OCI-LY7 (cell line): ENCODE data around the gene KIF6. TPM values are rescaled to one million over a fixed set of nuclear protein-coding genes. Genes with fewer than 3 reads are reported as not detected.
"Not testable (repeated sequence)": the region's sequence is repeated elsewhere in the genome, so short reads cannot be mapped to it uniquely, and the experiment has no call there.

Source experiments
- BruUV-seq: library from RNA; stranded (reverse); fragments of 400-500 nt; replicated peaks from 2 replicates; lab custom pipeline; 2021; lab: Mats Ljungman, UMichigan
- CTCF ChIA-PET: fragments of 300-600 bp; sonication (Branson Sonifier 250); formaldehyde crosslinking; loops from one replicate; lab custom pipeline; 2022; ENCODE audit warnings: antibody characterized with exemption; ENCODE audit not compliant: unreplicated experiment; lab: Charles Lee
- POLR2A ChIA-PET: fragments of 300-600 bp; sonication (Branson Sonifier 250); formaldehyde crosslinking; loops from one replicate; lab custom pipeline; 2022; ENCODE audit warnings: antibody characterized with exemption; lab: Charles Lee
- DNase-seq: peaks from one replicate; pipeline ENCODE4 v3.0.0-alpha.2; 2015; ENCODE audit warnings: low spot score
- H2AFZ ChIP-seq: fragments of 200-600 bp; sonication (generic), shearing (Covaris generic); 2 replicates; pipeline ENCODE4 v1.6.1; 2014; ENCODE audit warnings: mild to moderate bottlenecking, antibody characterized with exemption, low read length, moderate library complexity
- H3K27ac ChIP-seq: fragments of 200-600 bp; sonication (generic); 2 replicates; pipeline ENCODE4 v1.5.1; 2014; ENCODE audit warnings: mixed run types, low read depth, mild to moderate bottlenecking, moderate library complexity, low read length, inconsistent platforms; ENCODE audit not compliant: poor library complexity, severe bottlenecking
- H3K36me3 ChIP-seq: fragments of 200-600 bp; sonication (generic); 2 replicates; pipeline ENCODE4 v1.6.1; 2014; ENCODE audit warnings: mild to moderate bottlenecking, antibody characterized with exemption, low read length, moderate library complexity, mixed read lengths; ENCODE audit not compliant: insufficient read depth
- H3K4me1 ChIP-seq: fragments of 200-600 bp; sonication (generic); 2 replicates; pipeline ENCODE4 v1.5.1; 2014; ENCODE audit warnings: mild to moderate bottlenecking, low read length; ENCODE audit not compliant: insufficient read depth, poor library complexity, severe bottlenecking
- H3K4me2 ChIP-seq: fragments of 200-600 bp; sonication (generic); 2 replicates; pipeline ENCODE4 v1.6.1; 2014; ENCODE audit warnings: mild to moderate bottlenecking, low read length
- H3K4me3 ChIP-seq: fragments of 200-600 bp; sonication (generic); 2 replicates; pipeline ENCODE4 v1.5.1; 2014; ENCODE audit warnings: mild to moderate bottlenecking, low read depth, low read length; ENCODE audit not compliant: poor library complexity, severe bottlenecking
- H3K79me2 ChIP-seq: fragments of 200-600 bp; sonication (generic); 2 replicates; pipeline ENCODE4 v1.6.1; 2016; ENCODE audit warnings: low read depth, mild to moderate bottlenecking, low read length, moderate library complexity, mixed read lengths; ENCODE audit not compliant: insufficient read depth
- H3K9me2 ChIP-seq: fragments of 200-600 bp; sonication (generic); 2 replicates; pipeline ENCODE4 v1.6.1; 2016; ENCODE audit warnings: mild to moderate bottlenecking, low read length, mixed read lengths; ENCODE audit not compliant: insufficient read depth
- H3K9me3 ChIP-seq: fragments of 200-600 bp; sonication (generic); 2 replicates; pipeline ENCODE4 v1.6.1; 2014; ENCODE audit warnings: mild to moderate bottlenecking, mixed run types, low read length, mixed read lengths
- H4K20me1 ChIP-seq: fragments of 200-600 bp; sonication (generic); 2 replicates; pipeline ENCODE4 v1.6.1; 2014; ENCODE audit warnings: mild to moderate bottlenecking, antibody characterized with exemption, low read length, moderate library complexity, mixed read lengths; ENCODE audit not compliant: insufficient read depth
- CTCF ChIP-seq: fragments of 200-600 bp; sonication (generic); conservative IDR thresholded peaks from 2 replicates; pipeline ENCODE4 v1.5.1; 2014; ENCODE audit warnings: mild to moderate bottlenecking, antibody characterized with exemption, low read length, moderate library complexity, mixed read lengths
- EZH2phosphoT487 ChIP-seq: fragments of 200-600 bp; sonication (generic); IDR thresholded peaks from 2 replicates; pipeline ENCODE4 v1.6.1; 2018; ENCODE audit warnings: low read depth, borderline replicate concordance, mild to moderate bottlenecking, mixed run types, antibody characterized with exemption, low read length, moderate library complexity, mixed read lengths
- intact Hi-C: fragments of 100-400 bp; cut with micrococcal nuclease; formaldehyde crosslinking; loops from one replicate; pipeline ENCODE4 v1.10.0; 2022; ENCODE audit not compliant: unreplicated experiment
- total RNA-seq, 2 experiments: library from RNA; depleted of rRNA in 1 of 2; stranded (reverse); fragments of >200 nt in 1 of 2; shearing (Covaris generic) in 1 of 2; gene quantifications; 2 replicates each; pipeline ENCODE4 v1.2.3, GENCODE V29; 2014 to 2022

The KIF6 gene
- total RNA-seq, 2 experiments from 2014 or later: not detected

GRCh38 chr6:39515006-39515405, 210.2 kb downstream of the KIF6 start:
- H3K79me2 ChIP-seq: no peaks in the 10 kb centered on the region
- no peak for DNase-seq
- BruUV-seq: no TSS peak
- CTCF ChIA-PET: no interaction called here
- H3K27ac ChIP-seq: no peak overlapping the region
- no peaks in the 10 kb centered on the region for H3K36me3 ChIP-seq
- no peaks in the 10 kb centered on the region for H3K9me2 ChIP-seq
- POLR2A ChIA-PET: interaction anchor here (0.5 kb wide), 1 partner anchor 19 kb away, joined by 3 read pairs; no protein-coding TSS in a partner anchor
- no peaks in the 10 kb centered on the region for H3K4me1 ChIP-seq
- H2AFZ ChIP-seq: no peak overlapping the region
- no peaks in the 10 kb centered on the region for H4K20me1 ChIP-seq
- H3K4me3 ChIP-seq: no peak overlapping the region
- no peaks in the 10 kb centered on the region for H3K9me3 ChIP-seq
- intact Hi-C loops: no loop called here
- H3K4me2 ChIP-seq: no peak overlapping the region
- TF ChIP-seq CTCF: no peak
- TF ChIP-seq EZH2phosphoT487: no peak

- intact Hi-C loops, H3K36me3 ChIP-seq, H3K9me3 ChIP-seq, BruUV-seq, H3K9me2 ChIP-seq, H3K4me3 ChIP-seq, H2AFZ ChIP-seq, H3K4me1 ChIP-seq, H3K4me2 ChIP-seq, DNase-seq, H3K79me2 ChIP-seq, H3K27ac ChIP-seq, CTCF ChIA-PET, H4K20me1 ChIP-seq: not testable (repeated sequence)
- POLR2A ChIA-PET: interaction anchor here (0.6 kb wide), 1 partner anchor 72 kb away, joined by 3 read pairs; no protein-coding TSS in a partner anchor
Observed at GRCh38 chr6:39509831-39510230, 215.4 kb downstream of the KIF6 start.

GRCh38 chr6:39508515-39508914, 216.7 kb downstream of the KIF6 start:
- Histone ChIP-seq H3K9me2 (no peaks in the 10 kb centered on the region), H2AFZ (no peak overlapping the region), H3K4me2 (no peak overlapping the region), H3K36me3 (no peaks in the 10 kb centered on the region), H3K4me3 (no peak overlapping the region), H3K9me3 (no peaks in the 10 kb centered on the region), H3K79me2 (no peaks in the 10 kb centered on the region), H4K20me1 (no peaks in the 10 kb centered on the region), H3K27ac (no peak overlapping the region), H3K4me1 (no peaks in the 10 kb centered on the region)
- DNase-seq: no peak
- TF ChIP-seq EZH2phosphoT487: no peak
- no peak for TF ChIP-seq CTCF
- intact Hi-C loops: no loop called here
- BruUV-seq: no TSS peak
- ChIA-PET CTCF (no interaction called here), POLR2A (no interaction called here)
